NCI-H446 treated with DMSO at 0.1 percent for 48 hours (cell line): ENCODE measurements around the gene PPT1.

Experiments used
- DNase-seq: peaks from one replicate; lab custom pipeline; 2025; lab: John Stamatoyannopoulos, UW

PPT1 gene

GRCh38 chr1:40030528-40031135 lies 66.4 kb downstream of the PPT1 start:
- DNase-seq = no peak

DNA sequence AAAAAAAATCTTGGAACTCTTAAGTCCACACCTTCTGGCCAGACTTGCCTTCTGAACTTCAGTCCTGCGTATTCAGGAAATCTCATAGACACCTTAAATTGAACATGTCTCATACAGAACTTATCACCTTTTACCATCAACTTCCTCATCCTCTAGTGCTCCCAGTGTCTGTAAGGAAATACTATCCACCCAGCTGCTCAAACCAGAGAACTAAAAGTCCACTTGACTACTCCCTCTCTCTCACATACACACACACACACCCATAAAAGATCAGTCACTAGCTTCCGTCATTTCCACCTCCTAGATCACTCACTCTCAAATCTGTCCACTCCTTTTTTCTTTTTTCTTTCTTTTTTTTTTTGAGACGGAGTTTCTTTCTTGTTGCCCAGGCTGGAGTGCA lies 67.4 kb downstream of the PPT1 start:
- DNase-seq = no peak

DNA sequence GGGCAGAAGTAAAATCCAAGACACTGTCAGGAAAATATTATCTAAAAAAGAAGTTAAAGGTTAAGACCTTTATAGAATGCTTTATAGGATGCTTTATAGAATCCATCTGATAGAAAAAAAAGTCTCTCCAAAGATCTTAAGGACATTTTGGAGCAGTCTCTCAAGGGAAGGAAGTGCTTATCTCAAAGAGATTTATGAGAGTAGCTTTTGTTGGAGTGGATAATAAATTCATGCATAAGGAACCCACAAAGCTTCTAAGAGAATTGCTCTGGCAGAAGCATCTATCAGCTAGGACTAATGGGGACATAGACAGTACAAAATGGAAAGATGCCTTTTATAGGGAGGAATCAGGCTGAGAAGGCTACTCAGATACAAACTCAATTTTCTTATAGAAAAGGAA lies 69.4 kb downstream of the PPT1 start:
- no peak for DNase-seq

DNA sequence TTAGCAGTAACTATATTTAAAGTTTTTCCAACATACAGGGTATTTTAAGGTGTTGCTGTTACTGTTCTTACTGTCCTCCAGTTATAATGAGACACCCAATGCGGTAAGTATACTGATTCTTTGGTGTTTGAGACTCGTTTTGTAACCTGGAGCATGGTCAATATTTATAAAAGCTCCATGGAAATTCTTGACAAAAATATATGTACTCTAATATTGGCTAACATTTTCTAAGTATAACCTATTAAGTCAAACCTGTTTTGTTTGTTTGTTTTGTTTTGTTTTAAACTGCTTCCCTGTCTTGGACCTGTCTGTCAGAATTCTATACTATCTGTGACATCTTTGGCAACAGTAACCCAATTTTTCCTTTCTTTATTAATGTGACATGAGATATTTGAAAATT lies 72.4 kb downstream of the PPT1 start:
- DNase-seq = no peak

- no peak for DNase-seq
Measured at GRCh38 chr1:40023379-40023944, 73.6 kb downstream of the PPT1 start.
